Vagina (tissue), 2 donors: ENCODE data around the gene TATDN2. TPM values are rescaled to one million over a fixed set of nuclear protein-coding genes. Genes with fewer than 3 reads are reported as not detected.

Experiments used
- DNase-seq, 2 donors: peaks; one replicate each; pipeline ENCODE4 v3.0.0-alpha.2; 2017; ENCODE audit errors: extremely low spot score in 2 of 2
- H3K27ac ChIP-seq: fragments of 200-600 bp; sonication (generic); one replicate; pipeline ENCODE4 v1.5.1; 2019
- H3K27me3 ChIP-seq: fragments of 200-600 bp; sonication (generic); one replicate; pipeline ENCODE4 v1.5.1; 2019
- H3K36me3 ChIP-seq, 2 donors: fragments of 200-600 bp; sonication (generic); one replicate each; pipeline ENCODE4 v1.5.1; 2017 to 2019
- H3K4me1 ChIP-seq: fragments of 200-600 bp; sonication (generic); one replicate; pipeline ENCODE4 v1.5.1; 2019
- H3K4me3 ChIP-seq, 2 donors: fragments of 200-600 bp; sonication (generic); 1 replicate in 1 of 2; 2 replicates in 1 of 2; pipeline ENCODE4 v1.5.1; 2016 to 2019
- H3K9me3 ChIP-seq: fragments of 200-600 bp; sonication (generic); one replicate; pipeline ENCODE4 v1.5.1; 2019
- CTCF ChIP-seq, 3 experiments: fragments of 450-650 bp in 2 of 3; fragments of 200-600 bp in 1 of 3; sonication (generic) in 1 of 3; IDR thresholded peaks; one replicate each; pipeline ENCODE4 v1.5.1; 2017 to 2019; ENCODE audit warnings: antibody characterized with exemption in 3 of 3, mild to moderate bottlenecking in 2 of 3, moderate library complexity in 2 of 3
- POLR2A ChIP-seq, 2 donors: fragments of 450-650 bp; IDR thresholded peaks; one replicate each; pipeline ENCODE4 v1.6.1; 2017; ENCODE audit warnings: antibody characterized with exemption in 2 of 2, mild to moderate bottlenecking in 2 of 2, moderate library complexity in 2 of 2
- POLR2AphosphoS5 ChIP-seq, 2 donors: sonication (generic); formaldehyde crosslinking; IDR thresholded peaks; one replicate each; pipeline ENCODE4 v1.9.0; 2017; ENCODE audit warnings: antibody characterized with exemption in 2 of 2, mild to moderate bottlenecking in 2 of 2, low read depth in 1 of 2; ENCODE audit not compliant: insufficient read depth in 1 of 2
- intact Hi-C: fragments of 100-400 bp; cut with DNase I; formaldehyde crosslinking; loops from one replicate; pipeline ENCODE4 v1.15.1; 2023
- total RNA-seq: library from RNA; depleted of rRNA; stranded (reverse); fragments of >200 nt; gene quantifications from one replicate; pipeline ENCODE4 v1.2.3, GENCODE V29; 2016

TATDN2 gene
- 34.4 TPM for total RNA-seq

- intact Hi-C loops, result no loop called here
- peaks cover 30% of the 10 kb centered on the region for H3K4me1 ChIP-seq
- peak in 1 of 2 donors; percentile 96 for DNase-seq
- peak within 1 kb of the TSS; percentile 80 to 82 for H3K4me3 ChIP-seq
- TF ChIP-seq POLR2AphosphoS5 (IDR thresholded peaks at IDR 0.05; ENCODE audit: insufficient read depth in 1 of 2, low read depth in 1 of 2) (peak; percentile 87 to 93), POLR2A (IDR thresholded peaks at IDR 0.05) (peak in 1 of 2 donors; percentile 87), CTCF (IDR thresholded peaks at IDR 0.05) (no peak)
- no peaks in the 10 kb centered on the region for H3K27me3 ChIP-seq
- peak within 1 kb of the TSS; percentile 87 for H3K27ac ChIP-seq
- H3K36me3 ChIP-seq, result no peaks in the 10 kb centered on the region
- no peaks in the 10 kb centered on the region for H3K9me3 ChIP-seq
Observed at GRCh38 chr3:10248184-10248983, at the start of gene TATDN2. TSS of gene TATDN2 (plus strand) at chr3:10248459. CDS start at chr3:10249201, 742 bp downstream.

GRCh38 chr3:10198761-10199649, 49.3 kb upstream of the TATDN2 start:
- H3K4me3 ChIP-seq, result no peak overlapping the region
- DNase-seq, result no peak
- peaks cover 48% of the 10 kb centered on the region for H3K4me1 ChIP-seq
- no peaks in the 10 kb centered on the region for H3K36me3 ChIP-seq
- no peaks in the 10 kb centered on the region for H3K27me3 ChIP-seq
- intact Hi-C loops, result no loop called here
- TF ChIP-seq POLR2AphosphoS5 (IDR thresholded peaks at IDR 0.05; ENCODE audit: insufficient read depth in 1 of 2, low read depth in 1 of 2) (peak in 1 of 2 donors; percentile 64), CTCF (IDR thresholded peaks at IDR 0.05) (no peak)
- H3K9me3 ChIP-seq, result no peaks in the 10 kb centered on the region
- peak overlapping the region; percentile 30 for H3K27ac ChIP-seq

GRCh38 chr3:10204921-10205320, 43.3 kb upstream of the TATDN2 start:
- peak overlapping the region; percentile 80 for H3K27ac ChIP-seq
- H3K9me3 ChIP-seq, result no peaks in the 10 kb centered on the region
- H3K36me3 ChIP-seq, result no peaks in the 10 kb centered on the region
- TF ChIP-seq POLR2AphosphoS5 (IDR thresholded peaks at IDR 0.05; ENCODE audit: insufficient read depth in 1 of 2, low read depth in 1 of 2), result no peak
- TF ChIP-seq CTCF (IDR thresholded peaks at IDR 0.05), result no peak
- no peak for TF ChIP-seq POLR2A (IDR thresholded peaks at IDR 0.05)
- intact Hi-C loops, result no loop called here
- H3K4me1 ChIP-seq, result peaks cover 28% of the 10 kb centered on the region
- no peaks in the 10 kb centered on the region for H3K27me3 ChIP-seq
- H3K4me3 ChIP-seq, result no peak overlapping the region
- no peak for DNase-seq

GRCh38 chr3:10205451-10206165, 42.7 kb upstream of the TATDN2 start:
- H3K36me3 ChIP-seq, result no peaks in the 10 kb centered on the region
- H3K4me3 ChIP-seq, result no peak overlapping the region
- DNase-seq, result no peak
- no peaks in the 10 kb centered on the region for H3K27me3 ChIP-seq
- intact Hi-C loops, result no loop called here
- peak overlapping the region; percentile 80 for H3K27ac ChIP-seq
- no peaks in the 10 kb centered on the region for H3K9me3 ChIP-seq
- TF ChIP-seq POLR2AphosphoS5 (IDR thresholded peaks at IDR 0.05; ENCODE audit: insufficient read depth in 1 of 2, low read depth in 1 of 2) (peak; percentile 66 to 80), CTCF (IDR thresholded peaks at IDR 0.05) (no peak), POLR2A (IDR thresholded peaks at IDR 0.05) (no peak)
- H3K4me1 ChIP-seq, result peaks cover 28% of the 10 kb centered on the region
